ENCODE data around the gene DUOX1. TPM values are rescaled to one million over a fixed set of nuclear protein-coding genes. Genes with fewer than 3 reads are reported as not detected.

DUOX1 gene
- total and polyA plus RNA-seq, 8 donors, result 2.9 to 114 (median 62.6) TPM; not detected in 1

DNA sequence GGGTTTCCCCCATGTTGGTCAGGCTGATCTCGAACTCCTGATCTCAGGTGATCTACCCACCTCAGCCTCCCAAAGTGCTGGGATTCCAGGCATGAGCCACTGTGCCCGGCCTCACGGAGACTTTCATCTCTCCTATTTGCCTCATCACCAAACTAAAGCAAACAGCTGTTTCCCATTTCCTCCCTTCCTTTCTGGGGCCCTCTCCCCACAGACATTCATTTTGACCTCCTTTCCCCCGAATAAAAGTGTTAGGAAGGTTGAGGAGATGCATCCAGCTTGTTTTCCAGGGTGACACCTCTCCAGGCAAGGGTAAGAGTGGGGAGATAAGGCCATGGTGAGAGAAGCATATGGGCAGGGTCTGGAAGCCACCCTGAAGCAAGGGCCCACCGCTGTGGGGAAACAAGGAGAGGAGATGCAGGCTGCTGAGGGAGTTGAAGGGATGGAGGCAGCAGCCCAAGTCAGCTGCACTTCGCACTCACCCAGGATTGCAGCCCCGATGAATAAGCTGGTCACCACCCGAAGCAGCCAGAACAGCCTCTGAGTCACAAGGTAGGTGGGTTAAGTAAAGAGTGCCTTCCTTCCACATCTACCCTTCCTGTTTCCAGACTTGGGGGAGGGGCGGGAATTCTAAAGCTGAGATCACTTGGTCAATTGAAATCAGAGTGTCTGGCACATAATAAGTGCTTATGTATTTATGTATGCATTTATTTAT, 7.9 kb upstream of the DUOX1 start:
- no peak overlapping the region for H3K27ac ChIP-seq
- no peaks in the 10 kb centered on the region for H3K36me3 ChIP-seq
- no peak for DNase-seq
- H3K27me3 ChIP-seq, result peaks cover 4 to 73% (median 11%) of the 10 kb centered on the region in 3 donors
- intact Hi-C loops (cut with DNase I; ENCODE audit: low total_unique reads), result no loop called here
- 55 to 69% (median 64%) methylated on average over 9 of the region's 9 CpGs for WGBS, 5 donors
- peak in 2 of 3 donors; percentile 7 to 31 for TF ChIP-seq POLR2AphosphoS5 (IDR thresholded peaks at IDR 0.05)
- no peak for TF ChIP-seq POLR2A (IDR thresholded peaks at IDR 0.05)
- H3K4me3 ChIP-seq, result no peak overlapping the region
- peaks cover 11 to 19% (median 15%) of the 10 kb centered on the region in 4 donors for H3K4me1 ChIP-seq
- H3K9me3 ChIP-seq, result no peaks in the 10 kb centered on the region

DNA sequence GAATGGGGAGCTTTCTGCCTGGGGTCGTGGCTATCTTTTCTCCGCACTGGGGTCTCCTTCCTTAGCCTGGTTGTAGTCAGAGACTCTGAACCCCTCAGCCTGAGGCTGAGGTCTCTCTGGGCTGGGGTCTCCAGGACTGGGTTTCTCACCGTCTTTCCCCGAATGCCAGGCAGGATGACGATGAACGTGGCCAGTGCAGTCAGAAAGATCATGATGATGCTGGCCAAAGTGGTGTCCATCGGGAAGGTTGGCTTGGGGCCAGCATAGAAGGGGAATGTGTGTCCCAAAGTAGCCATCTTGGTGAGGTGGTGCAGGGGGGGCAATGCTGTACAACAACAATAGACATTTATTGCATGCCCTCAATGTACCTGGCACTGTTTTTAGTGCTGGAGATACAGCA, 7.1 kb upstream of the DUOX1 start:
- Histone ChIP-seq H3K27ac (no peak overlapping the region), H3K36me3 (no peaks in the 10 kb centered on the region), H3K4me1 (peaks cover 3 to 11% (median 6%) of the 10 kb centered on the region in 4 donors), H3K27me3 (peaks cover 0 to 69% (median 2%) of the 10 kb centered on the region in 3 donors), H3K9me3 (no peaks in the 10 kb centered on the region), H3K4me3 (no peak overlapping the region)
- WGBS, 5 donors, result 84 to 90% (median 86%) methylated on average over 7 of the region's 7 CpGs
- TF ChIP-seq POLR2A (IDR thresholded peaks at IDR 0.05), result no peak
- no peak for TF ChIP-seq POLR2AphosphoS5 (IDR thresholded peaks at IDR 0.05)
- TF ChIP-seq EP300 (IDR thresholded peaks at IDR 0.05), result no peak
- TF ChIP-seq, protein P1, sequence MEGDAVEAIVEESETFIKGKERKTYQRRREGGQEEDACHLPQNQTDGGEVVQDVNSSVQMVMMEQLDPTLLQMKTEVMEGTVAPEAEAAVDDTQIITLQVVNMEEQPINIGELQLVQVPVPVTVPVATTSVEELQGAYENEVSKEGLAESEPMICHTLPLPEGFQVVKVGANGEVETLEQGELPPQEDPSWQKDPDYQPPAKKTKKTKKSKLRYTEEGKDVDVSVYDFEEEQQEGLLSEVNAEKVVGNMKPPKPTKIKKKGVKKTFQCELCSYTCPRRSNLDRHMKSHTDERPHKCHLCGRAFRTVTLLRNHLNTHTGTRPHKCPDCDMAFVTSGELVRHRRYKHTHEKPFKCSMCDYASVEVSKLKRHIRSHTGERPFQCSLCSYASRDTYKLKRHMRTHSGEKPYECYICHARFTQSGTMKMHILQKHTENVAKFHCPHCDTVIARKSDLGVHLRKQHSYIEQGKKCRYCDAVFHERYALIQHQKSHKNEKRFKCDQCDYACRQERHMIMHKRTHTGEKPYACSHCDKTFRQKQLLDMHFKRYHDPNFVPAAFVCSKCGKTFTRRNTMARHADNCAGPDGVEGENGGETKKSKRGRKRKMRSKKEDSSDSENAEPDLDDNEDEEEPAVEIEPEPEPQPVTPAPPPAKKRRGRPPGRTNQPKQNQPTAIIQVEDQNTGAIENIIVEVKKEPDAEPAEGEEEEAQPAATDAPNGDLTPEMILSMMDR (IDR thresholded peaks at IDR 0.05), result no peak
- DNase-seq, result no peak
- intact Hi-C loops (cut with DNase I; ENCODE audit: low total_unique reads), result no loop called here

GRCh38 chr15:45123397-45123796, 6.4 kb upstream of the DUOX1 start:
- Histone ChIP-seq H3K27me3 (peaks cover 0 to 69% (median 6%) of the 10 kb centered on the region in 3 donors), H3K4me1 (peaks cover 0 to 5% (median 0%) of the 10 kb centered on the region in 4 donors), H3K9me3 (no peaks in the 10 kb centered on the region), H3K27ac (no peak overlapping the region), H3K36me3 (no peaks in the 10 kb centered on the region), H3K4me3 (no peak overlapping the region)
- DNase-seq, result no peak
- intact Hi-C loops (cut with DNase I; ENCODE audit: low total_unique reads), result no loop called here
- TF ChIP-seq, protein P1 (IDR thresholded peaks at IDR 0.05), result no peak
- no peak for TF ChIP-seq EP300 (IDR thresholded peaks at IDR 0.05)
- TF ChIP-seq POLR2AphosphoS5 (IDR thresholded peaks at IDR 0.05), result no peak
- TF ChIP-seq POLR2A (IDR thresholded peaks at IDR 0.05), result no peak

GRCh38 chr15:45126535-45127158, 3.1 kb upstream of the DUOX1 start:
- WGBS, 5 donors, result 51 to 73% (median 69%) methylated on average over 2 of the region's 2 CpGs
- Histone ChIP-seq H3K27me3 (peaks cover 8 to 69% (median 24%) of the 10 kb centered on the region in 3 donors), H3K4me1 (peaks cover 8 to 38% (median 17%) of the 10 kb centered on the region in 4 donors), H3K36me3 (no peaks in the 10 kb centered on the region), H3K4me3 (no peak overlapping the region), H3K27ac (no peak overlapping the region), H3K9me3 (no peaks in the 10 kb centered on the region)
- intact Hi-C loops (cut with DNase I; ENCODE audit: low total_unique reads), result no loop called here
- TF ChIP-seq, protein P1 (IDR thresholded peaks at IDR 0.05), result peak in 5 of 7 experiments; percentile 7 to 65 (median 51)
- TF ChIP-seq EP300 (IDR thresholded peaks at IDR 0.05), result no peak
- peak in 1 of 2 donors; percentile 60 for DNase-seq
